HG03039 (cell line): ENCODE results near the gene WFDC9.
"Not testable (repeated sequence)": the region's sequence is repeated elsewhere in the genome, so short reads cannot be mapped to it uniquely, and the experiment has no call there.

Experiments used
- ATAC-seq: cut with Tn5 transposase; IDR thresholded peaks from one replicate; pipeline ENCODE4 v1.9.1; 2021; ENCODE audit warnings: mild to moderate bottlenecking, moderate library complexity; ENCODE audit not compliant: unreplicated experiment

The WFDC9 gene

GRCh38 chr20:45631184-45631583 is at the start of gene WFDC9:
TSS of gene WFDC9 (minus strand) at chr20:45631284. CDS start at chr20:45610181, 21,103 bp downstream.
- no peak for ATAC-seq

- no peak for ATAC-seq
Measured at GRCh38 chr20:45679650-45680049, 48.6 kb upstream of the WFDC9 start.

- no peak for ATAC-seq
Measured at GRCh38 chr20:45672765-45673164, 41.7 kb upstream of the WFDC9 start.

GRCh38 chr20:45670139-45670538 is 39.1 kb upstream of the WFDC9 start, which contains the start of gene WFDC11:
TSS of gene WFDC11 (minus strand) at chr20:45670239. CDS start at chr20:45650600, 19,639 bp downstream.
- no peak for ATAC-seq

- ATAC-seq: not testable (repeated sequence)
Measured at GRCh38 chr20:45657038-45657437, 26.0 kb upstream of the WFDC9 start.

- not testable (repeated sequence) for ATAC-seq
Measured at GRCh38 chr20:45651726-45652125, 20.6 kb upstream of the WFDC9 start.

- no peak for ATAC-seq
Measured at GRCh38 chr20:45649312-45649863, 18.3 kb upstream of the WFDC9 start.

- ATAC-seq: no peak
Measured at GRCh38 chr20:45647441-45648050, 16.5 kb upstream of the WFDC9 start.

GRCh38 chr20:45646875-45647274 is 15.8 kb upstream of the WFDC9 start:
- ATAC-seq: no peak

- not testable (repeated sequence) for ATAC-seq
Measured at GRCh38 chr20:45645869-45646268, 14.8 kb upstream of the WFDC9 start.

- not testable (repeated sequence) for ATAC-seq
Measured at GRCh38 chr20:45641076-45641475, 10.0 kb upstream of the WFDC9 start.

GRCh38 chr20:45639687-45640086 is 8.6 kb upstream of the WFDC9 start:
- ATAC-seq: no peak

- no peak for ATAC-seq
Measured at GRCh38 chr20:45636513-45636912, 5.4 kb upstream of the WFDC9 start.

GRCh38 chr20:45630371-45630770 is 713 bp downstream of the WFDC9 start:
- no peak for ATAC-seq

GRCh38 chr20:45629496-45630100 is 1.5 kb downstream of the WFDC9 start, which contains the start of gene WFDC10A:
TSS of gene WFDC10A (plus strand) at chr20:45629739. CDS start at chr20:45629814, 75 bp downstream.
- no peak for ATAC-seq

- no peak for ATAC-seq
Measured at GRCh38 chr20:45626540-45626939, 4.5 kb downstream of the WFDC9 start.

GRCh38 chr20:45621593-45621992 is 9.5 kb downstream of the WFDC9 start:
- no peak for ATAC-seq

- no peak for ATAC-seq
Measured at GRCh38 chr20:45617591-45617990, 13.5 kb downstream of the WFDC9 start.

- no peak for ATAC-seq
Measured at GRCh38 chr20:45612314-45612713, 18.8 kb downstream of the WFDC9 start.

GRCh38 chr20:45611054-45611453 is 20.0 kb downstream of the WFDC9 start:
- ATAC-seq: no peak

- ATAC-seq: no peak
Measured at GRCh38 chr20:45607810-45608209, 23.3 kb downstream of the WFDC9 start.

GRCh38 chr20:45595235-45595634 is 35.8 kb downstream of the WFDC9 start:
- no peak for ATAC-seq
